Activated CD4-positive, alpha-beta T cell treated with anti-CD3 and anti-CD28 coated beads for 36 hours (primary cell): ENCODE data around the gene MRPL19. TPM values are rescaled to one million over a fixed set of nuclear protein-coding genes. Genes with fewer than 3 reads are reported as not detected.
"Not testable (repeated sequence)": the region's sequence is repeated elsewhere in the genome, so short reads cannot be mapped to it uniquely, and the experiment has no call there.

ENCODE experiments used
- ATAC-seq: fragments of 200-7000 bp; cut with Tn5 transposase; one replicate; pipeline ENCODE4 v1.10.0; 2021; ENCODE audit warnings: mild to moderate bottlenecking, moderate library complexity
- CTCF ChIA-PET: fragments of 350-600 bp; sonication (Branson Sonifier 250); formaldehyde crosslinking; loops from one replicate; lab custom pipeline; 2021; ENCODE audit warnings: antibody characterized with exemption; lab: Charles Lee
- POLR2A ChIA-PET: fragments of 350-600 bp; sonication (Branson Sonifier 250); formaldehyde crosslinking; loops from one replicate; lab custom pipeline; 2021; ENCODE audit warnings: antibody characterized with exemption, inconsistent platforms; lab: Charles Lee
- DNase-seq: peaks from one replicate; pipeline ENCODE4 v3.0.0-alpha.2; 2020
- H3K27ac Mint-ChIP-seq: one replicate; pipeline ENCODE4 v1.8.0; 2021; ENCODE audit warnings: mixed read lengths
- H3K27me3 Mint-ChIP-seq: one replicate; pipeline ENCODE4 v1.8.0; 2021; ENCODE audit warnings: mixed read lengths
- H3K36me3 Mint-ChIP-seq: one replicate; pipeline ENCODE4 v1.8.0; 2021; ENCODE audit warnings: low read depth, mixed read lengths
- H3K4me1 Mint-ChIP-seq: one replicate; pipeline ENCODE4 v1.8.0; 2021; ENCODE audit warnings: mixed read lengths
- H3K4me3 Mint-ChIP-seq: one replicate; pipeline ENCODE4 v1.8.0; 2021; ENCODE audit warnings: mild to moderate bottlenecking, moderate library complexity, mixed read lengths
- H3K9me3 Mint-ChIP-seq: one replicate; pipeline ENCODE4 v1.8.0; 2021; ENCODE audit warnings: low read depth, mixed read lengths
- intact Hi-C, 2 experiments: fragments of 100-400 bp; cut with DNase I in 1 of 2; cut with micrococcal nuclease in 1 of 2; formaldehyde crosslinking; loops; one replicate each; pipeline versions ENCODE4 v1.14.2 to v1.15.1; 2022 to 2024; cut with DNase I, micrococcal nuclease
- total RNA-seq, 2 experiments: library from RNA; stranded (reverse); gene quantifications; one replicate each; pipeline ENCODE4 v1.2.3, GENCODE V29; 2021

MRPL19 gene
- total RNA-seq, 2 experiments from 2014 or later: 45.2 to 72.4 TPM

- ChIA-PET POLR2A (no interaction called here), CTCF (interaction anchor here (1.1 to 2.2 kb wide), 2 partner anchors 10 to 28 kb away, joined by 3 to 14 read pairs; no protein-coding TSS in a partner anchor)
- ATAC-seq (no peak), DNase-seq (no peak)
- intact Hi-C loops: no loop called here
- Mint-ChIP-seq H3K4me3 (no peak overlapping the region), H3K27ac (no peak overlapping the region), H3K9me3 (no peaks in the 10 kb centered on the region), H3K4me1 (peaks cover 3% of the 10 kb centered on the region), H3K36me3 (peaks cover 41% of the 10 kb centered on the region), H3K27me3 (no peaks in the 10 kb centered on the region)
These were observed 21.3 kb downstream of the MRPL19 start for GRCh38 chr2:75667884-75668283.

DNA sequence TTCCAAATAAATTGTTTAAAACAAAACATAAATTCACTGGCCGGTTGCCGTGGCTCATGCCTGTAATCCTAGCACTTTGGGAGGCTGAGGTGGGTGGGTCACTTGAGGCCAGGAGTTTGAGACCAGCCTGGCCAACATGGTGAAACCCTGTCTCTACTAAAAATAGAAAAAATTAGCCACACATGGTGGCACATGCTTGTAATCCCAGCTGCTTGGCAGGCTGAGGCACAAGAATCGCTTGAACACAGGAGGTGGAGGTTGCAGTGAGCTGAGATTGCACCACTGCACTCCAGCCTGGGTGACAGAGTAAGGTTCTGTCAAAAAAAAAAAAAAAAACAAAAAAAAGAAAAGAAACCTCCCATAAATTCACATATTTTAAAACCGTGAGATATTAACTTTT lies 28.8 kb downstream of the MRPL19 start:
- POLR2A ChIA-PET: not testable (repeated sequence)
- H3K36me3 Mint-ChIP-seq: peaks cover 30% of the 10 kb centered on the region

DNA sequence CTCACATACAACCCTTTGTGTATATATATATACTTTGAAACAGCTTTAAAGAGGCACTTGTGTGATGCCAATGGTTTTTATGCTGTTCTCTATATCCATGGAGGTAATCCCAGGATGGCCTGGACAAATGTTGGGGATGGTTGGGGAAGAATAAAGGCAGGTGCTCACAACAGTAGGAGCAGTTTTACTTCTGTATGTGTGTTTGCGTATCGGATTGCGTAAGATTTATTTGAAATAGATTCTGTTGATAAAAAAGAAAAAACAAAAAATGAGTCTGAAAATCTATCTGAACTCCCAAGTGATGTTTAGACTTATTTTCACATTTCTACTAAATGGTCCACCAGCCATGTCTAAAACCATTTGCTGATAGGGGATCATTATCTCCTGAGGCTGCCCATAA lies 29.3 kb downstream of the MRPL19 start:
- ChIA-PET CTCF (interaction anchor here (1.2 to 1.7 kb wide), 4 partner anchors 9 to 36 kb away, joined by 3 to 20 read pairs (median 11); no protein-coding TSS in a partner anchor), POLR2A (no interaction called here)
- Mint-ChIP-seq H3K9me3 (no peaks in the 10 kb centered on the region), H3K4me3 (no peak overlapping the region), H3K27me3 (no peaks in the 10 kb centered on the region), H3K27ac (no peak overlapping the region), H3K36me3 (peaks cover 30% of the 10 kb centered on the region), H3K4me1 (peaks cover 11% of the 10 kb centered on the region)
- intact Hi-C loops: no loop called here
- DNase-seq (no peak), ATAC-seq (no peak)

More for the DNA sequence above, 28.8 kb downstream of the MRPL19 start:
- H3K4me1 Mint-ChIP-seq: peaks cover 11% of the 10 kb centered on the region
- H3K4me3 Mint-ChIP-seq, H3K27me3 Mint-ChIP-seq, ATAC-seq, H3K9me3 Mint-ChIP-seq, intact Hi-C loops, DNase-seq, H3K27ac Mint-ChIP-seq: not testable (repeated sequence)
- CTCF ChIA-PET: interaction anchor here (1.2 kb wide), 1 partner anchor 9 kb away, joined by 3 read pairs; no protein-coding TSS in a partner anchor

GRCh38 chr2:75676464-75676863 lies 29.9 kb downstream of the MRPL19 start:
- H3K4me3 Mint-ChIP-seq: no peak overlapping the region
- DNase-seq: no peak
- ChIA-PET POLR2A (no interaction called here), CTCF (interaction anchor here (0.6 to 3.3 kb wide), 20 partner anchors 9 to 203 kb away, joined by 3 to 20 read pairs (median 4); partner anchors contain the start of genes GCFC2 and MRPL19)
- H3K27ac Mint-ChIP-seq: no peak overlapping the region
- intact Hi-C loops: no loop called here
- H3K9me3 Mint-ChIP-seq: no peaks in the 10 kb centered on the region
- peaks cover 11% of the 10 kb centered on the region for H3K4me1 Mint-ChIP-seq
- H3K36me3 Mint-ChIP-seq: peaks cover 26% of the 10 kb centered on the region
- ATAC-seq: no peak
- H3K27me3 Mint-ChIP-seq: no peaks in the 10 kb centered on the region

GRCh38 chr2:75679556-75679955 lies 33.0 kb downstream of the MRPL19 start:
- H3K27me3 Mint-ChIP-seq: no peaks in the 10 kb centered on the region
- peaks cover 12% of the 10 kb centered on the region for H3K4me1 Mint-ChIP-seq
- CTCF ChIA-PET: interaction anchor here (1.1 to 3.3 kb wide), 4 partner anchors 9 to 38 kb away, joined by 3 to 19 read pairs (median 4); partner anchors contain the start of gene MRPL19
- DNase-seq (no peak), ATAC-seq (no peak)
- intact Hi-C loops: no loop called here
- H3K9me3 Mint-ChIP-seq: no peaks in the 10 kb centered on the region
- no peak overlapping the region for H3K27ac Mint-ChIP-seq
- POLR2A ChIA-PET: no interaction called here
- H3K36me3 Mint-ChIP-seq: peaks cover 18% of the 10 kb centered on the region
- no peak overlapping the region for H3K4me3 Mint-ChIP-seq

DNA sequence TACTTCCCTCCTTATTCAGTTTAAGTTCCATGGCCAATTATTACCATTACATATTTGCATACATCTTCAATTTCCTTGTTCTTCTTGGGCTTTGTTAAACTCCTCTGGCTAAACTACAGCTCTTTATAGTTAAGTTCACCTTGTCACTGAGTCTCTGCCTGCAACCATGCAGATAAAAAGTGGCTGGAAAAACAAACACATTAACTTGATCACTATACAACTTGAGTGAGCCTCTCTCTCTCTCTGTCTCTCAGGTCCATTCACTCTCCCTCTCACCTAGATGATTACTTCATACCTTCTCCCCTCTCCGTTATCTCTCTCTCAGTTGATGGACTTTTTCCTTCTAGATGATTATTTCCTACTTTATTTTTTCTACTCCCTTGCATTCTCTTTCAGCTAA lies 33.8 kb downstream of the MRPL19 start:
- peaks cover 24% of the 10 kb centered on the region for H3K36me3 Mint-ChIP-seq
- POLR2A ChIA-PET: no interaction called here
- intact Hi-C loops: no loop called here

GRCh38 chr2:75683430-75683829 lies 36.8 kb downstream of the MRPL19 start:
- H3K4me3 Mint-ChIP-seq, DNase-seq, intact Hi-C loops, ATAC-seq, H3K4me1 Mint-ChIP-seq, H3K27ac Mint-ChIP-seq, H3K9me3 Mint-ChIP-seq, H3K27me3 Mint-ChIP-seq: not testable (repeated sequence)
- CTCF ChIA-PET: interaction anchor here (1.2 kb wide), 1 partner anchor 43 kb away, joined by 4 read pairs; no protein-coding TSS in a partner anchor
- peaks cover 34% of the 10 kb centered on the region for H3K36me3 Mint-ChIP-seq
- POLR2A ChIA-PET: interaction anchor here (0.6 kb wide), 1 partner anchor 1192 kb away, joined by 3 read pairs; no protein-coding TSS in a partner anchor

More for the DNA sequence above, 33.8 kb downstream of the MRPL19 start:
- H3K27me3 Mint-ChIP-seq: no peaks in the 10 kb centered on the region
- H3K27ac Mint-ChIP-seq: no peak overlapping the region
- no peaks in the 10 kb centered on the region for H3K9me3 Mint-ChIP-seq
- ATAC-seq (no peak), DNase-seq (no peak)
- no peak overlapping the region for H3K4me3 Mint-ChIP-seq
- CTCF ChIA-PET: interaction anchor here (0.9 to 2.2 kb wide), 3 partner anchors 16 to 39 kb away, joined by 3 to 5 read pairs (median 3); partner anchors contain the start of gene MRPL19
- peaks cover 12% of the 10 kb centered on the region for H3K4me1 Mint-ChIP-seq

DNA sequence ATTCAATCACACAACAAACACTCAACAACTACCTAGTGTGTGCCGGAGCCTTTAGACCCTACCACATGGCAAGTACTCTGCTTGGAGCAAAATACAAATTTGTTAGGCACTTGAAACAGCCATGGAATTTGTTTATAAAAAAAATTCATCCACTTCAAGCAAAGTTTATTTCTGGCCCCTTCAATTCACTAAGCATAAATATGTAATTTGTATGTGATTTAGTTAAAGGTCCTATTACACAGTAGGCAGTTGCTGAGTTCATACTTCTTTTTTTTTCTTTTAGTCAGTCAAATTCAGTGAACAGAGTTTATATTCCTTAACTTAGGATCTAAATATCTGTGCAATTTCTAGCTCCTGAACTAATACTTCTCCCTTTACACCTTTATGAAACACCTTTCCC lies 41.6 kb downstream of the MRPL19 start:
- Mint-ChIP-seq H3K4me3 (no peak overlapping the region), H3K9me3 (no peaks in the 10 kb centered on the region), H3K27me3 (no peaks in the 10 kb centered on the region), H3K4me1 (peaks cover 5% of the 10 kb centered on the region), H3K36me3 (peaks cover 47% of the 10 kb centered on the region), H3K27ac (no peak overlapping the region)
- ChIA-PET POLR2A (no interaction called here), CTCF (interaction anchor here (1.1 to 2.8 kb wide), 4 partner anchors 10 to 40 kb away, joined by 3 to 19 read pairs (median 4); no protein-coding TSS in a partner anchor)
- ATAC-seq (no peak), DNase-seq (no peak)
- intact Hi-C loops: no loop called here

GRCh38 chr2:75698918-75699317 lies 52.3 kb downstream of the MRPL19 start:
- Mint-ChIP-seq H3K27me3 (no peaks in the 10 kb centered on the region), H3K9me3 (no peaks in the 10 kb centered on the region), H3K36me3 (peaks cover 56% of the 10 kb centered on the region), H3K27ac (no peak overlapping the region), H3K4me1 (peaks cover 4% of the 10 kb centered on the region), H3K4me3 (no peak overlapping the region)
- ATAC-seq: no peak
- intact Hi-C loops: no loop called here
- no peak for DNase-seq
- POLR2A ChIA-PET: no interaction called here
- CTCF ChIA-PET: interaction anchor here (1.0 to 1.8 kb wide), 3 partner anchors 21 to 71 kb away, joined by 3 read pairs; no protein-coding TSS in a partner anchor

- Mint-ChIP-seq H3K27me3 (no peaks in the 10 kb centered on the region), H3K9me3 (no peaks in the 10 kb centered on the region), H3K4me3 (no peak overlapping the region), H3K27ac (peak overlapping the region; percentile 12), H3K4me1 (peaks cover 14% of the 10 kb centered on the region), H3K36me3 (peaks cover 62% of the 10 kb centered on the region)
- ATAC-seq: peak; percentile 53
- ChIA-PET CTCF (interaction anchor here (1.6 kb wide), 1 partner anchor 14 kb away, joined by 5 read pairs; no protein-coding TSS in a partner anchor), POLR2A (no interaction called here)
- intact Hi-C loops: no loop called here
- no peak for DNase-seq
These were observed 56.0 kb downstream of the MRPL19 start for GRCh38 chr2:75702593-75702992.

- no peaks in the 10 kb centered on the region for H3K9me3 Mint-ChIP-seq
- ChIA-PET POLR2A (no interaction called here), CTCF (interaction anchor here (0.9 to 1.6 kb wide), 3 partner anchors 15 to 27 kb away, joined by 3 to 5 read pairs (median 4); no protein-coding TSS in a partner anchor)
- no peaks in the 10 kb centered on the region for H3K27me3 Mint-ChIP-seq
- peaks cover 57% of the 10 kb centered on the region for H3K36me3 Mint-ChIP-seq
- ATAC-seq (no peak), DNase-seq (no peak)
- H3K27ac Mint-ChIP-seq: no peak overlapping the region
- no peak overlapping the region for H3K4me3 Mint-ChIP-seq
- intact Hi-C loops: no loop called here
- H3K4me1 Mint-ChIP-seq: peaks cover 22% of the 10 kb centered on the region
These were observed 57.2 kb downstream of the MRPL19 start for GRCh38 chr2:75703589-75704287.
